Fibroblast of the aortic adventitia (primary cell): Measurements from ENCODE around the gene TMED8. TPM values are rescaled to one million over a fixed set of nuclear protein-coding genes. Genes with fewer than 3 reads are reported as not detected.
"Not testable (repeated sequence)": the region's sequence is repeated elsewhere in the genome, so short reads cannot be mapped to it uniquely, and the experiment has no call there.

ENCODE experiments used
- DNase-seq: peaks from one replicate; pipeline ENCODE4 v3.0.0-alpha.2; 2010; ENCODE audit warnings: low read depth
- H3K4me3 ChIP-seq: 2 replicates; pipeline ENCODE4 v1.5.1; 2011; ENCODE audit warnings: low read depth, mild to moderate bottlenecking, control low read depth, low read length, moderate library complexity
- CTCF ChIP-seq: IDR thresholded peaks from 2 replicates; pipeline ENCODE4 v1.5.1; 2011; ENCODE audit warnings: mild to moderate bottlenecking, low read length, control low read depth, inconsistent platforms; ENCODE audit not compliant: insufficient read depth
- total RNA-seq: library from RNA; depleted of rRNA; stranded (reverse); fragments of >200 nt; gene quantifications from 2 replicates; pipeline ENCODE4 v1.2.3, GENCODE V29; 2012; ENCODE audit warnings: low replicate concordance

Gene TMED8
- total RNA-seq, 1 donor = 14.5 TPM

- no peak for DNase-seq
- no peak overlapping the region for H3K4me3 ChIP-seq
- TF ChIP-seq CTCF = no peak
These were observed 32.4 kb downstream of the TMED8 start for GRCh38 chr14:77344377-77344996.

GRCh38 chr14:77343662-77344061 lies 33.2 kb downstream of the TMED8 start:
- DNase-seq = no peak

GRCh38 chr14:77342726-77343397 lies 34.0 kb downstream of the TMED8 start:
- no peak for TF ChIP-seq CTCF
- no peak for DNase-seq
- no peak overlapping the region for H3K4me3 ChIP-seq

More at GRCh38 chr14:77343662-77344061, 33.2 kb downstream of the TMED8 start:
- no peak for TF ChIP-seq CTCF
- H3K4me3 ChIP-seq = no peak overlapping the region

GRCh38 chr14:77340389-77340788 lies 36.5 kb downstream of the TMED8 start:
- no peak overlapping the region for H3K4me3 ChIP-seq
- DNase-seq = no peak
- no peak for TF ChIP-seq CTCF

- H3K4me3 ChIP-seq = no peak overlapping the region
- peak; percentile 59 for DNase-seq
- no peak for TF ChIP-seq CTCF
These were observed 37.5 kb downstream of the TMED8 start for GRCh38 chr14:77339407-77339806.

GRCh38 chr14:77338302-77338701 lies 38.6 kb downstream of the TMED8 start:
- no peak for DNase-seq
- H3K4me3 ChIP-seq = no peak overlapping the region
- no peak for TF ChIP-seq CTCF

- DNase-seq = no peak
- TF ChIP-seq CTCF = no peak
- H3K4me3 ChIP-seq = no peak overlapping the region
These were observed 39.0 kb downstream of the TMED8 start for GRCh38 chr14:77337880-77338279.

- DNase-seq, H3K4me3 ChIP-seq: not testable (repeated sequence)
These were observed 39.6 kb downstream of the TMED8 start for GRCh38 chr14:77337255-77337654.
